Stimulated activated CD8-positive, alpha-beta memory T cell treated with anti-CD3 and anti-CD28 coated beads, Interleukin-7, amount 100 ng/mL, for 48 hours (primary cell): ENCODE measurements around the gene LINS1.

Experiments
- DNase-seq, 2 donors: peaks; one replicate each; pipeline ENCODE4 v3.0.0-alpha.2; 2020; ENCODE audit warnings: low read depth in 1 of 2; ENCODE audit errors: extremely low read depth in 1 of 2

Gene LINS1

GRCh38 chr15:100560323-100560722, 41.7 kb downstream of the LINS1 start:
- no peak for DNase-seq

- no peak for DNase-seq
These were observed 42.7 kb downstream of the LINS1 start for GRCh38 chr15:100559330-100559729.

GRCh38 chr15:100558771-100559254, 43.2 kb downstream of the LINS1 start:
- no peak for DNase-seq

- DNase-seq = no peak
These were observed 48.5 kb downstream of the LINS1 start for GRCh38 chr15:100553468-100553867.

- DNase-seq = no peak
These were observed 54.0 kb downstream of the LINS1 start for GRCh38 chr15:100547961-100548360.

GRCh38 chr15:100544946-100545345, 57.0 kb downstream of the LINS1 start:
- no peak for DNase-seq

GRCh38 chr15:100544338-100544841, 57.6 kb downstream of the LINS1 start:
- DNase-seq = no peak

- no peak for DNase-seq
These were observed 59.7 kb downstream of the LINS1 start for GRCh38 chr15:100542290-100542689.

- no peak for DNase-seq
These were observed 64.7 kb downstream of the LINS1 start for GRCh38 chr15:100537331-100537730.

GRCh38 chr15:100536733-100537132, 65.3 kb downstream of the LINS1 start:
- DNase-seq = no peak

GRCh38 chr15:100533886-100534285, 68.1 kb downstream of the LINS1 start:
- DNase-seq = no peak

- DNase-seq = no peak
These were observed 70.1 kb downstream of the LINS1 start for GRCh38 chr15:100531823-100532327.

- DNase-seq = no peak
These were observed 70.8 kb downstream of the LINS1 start for GRCh38 chr15:100531204-100531603.

- no peak for DNase-seq
These were observed 72.4 kb downstream of the LINS1 start for GRCh38 chr15:100529556-100529955.

- no peak for DNase-seq
These were observed 73.1 kb downstream of the LINS1 start, which contains the start of gene CERS3 for GRCh38 chr15:100528833-100529428. Gene CERS3, minus strand, starts transcription at chr15:100528950. Its CDS starts 27,101 bp downstream, at chr15:100501849.

GRCh38 chr15:100526027-100526481, 75.9 kb downstream of the LINS1 start:
- no peak for DNase-seq

GRCh38 chr15:100525436-100525835, 76.5 kb downstream of the LINS1 start:
- no peak for DNase-seq

- no peak for DNase-seq
These were observed 77.7 kb downstream of the LINS1 start for GRCh38 chr15:100524326-100524725.

GRCh38 chr15:100521907-100522306, 80.1 kb downstream of the LINS1 start:
- DNase-seq = no peak

GRCh38 chr15:100520132-100520921, 81.7 kb downstream of the LINS1 start:
- DNase-seq = no peak

GRCh38 chr15:100517846-100518245, 84.1 kb downstream of the LINS1 start:
- DNase-seq = no peak
